ENCODE results near the gene GTPBP8.

The GTPBP8 gene

GRCh38 chr3:113013593-113013992 lies 22.8 kb downstream of the GTPBP8 start:
- no peak overlapping the region for H3K4me3 ChIP-seq (ENCODE audit: low read length)
- TF ChIP-seq, protein P1, sequence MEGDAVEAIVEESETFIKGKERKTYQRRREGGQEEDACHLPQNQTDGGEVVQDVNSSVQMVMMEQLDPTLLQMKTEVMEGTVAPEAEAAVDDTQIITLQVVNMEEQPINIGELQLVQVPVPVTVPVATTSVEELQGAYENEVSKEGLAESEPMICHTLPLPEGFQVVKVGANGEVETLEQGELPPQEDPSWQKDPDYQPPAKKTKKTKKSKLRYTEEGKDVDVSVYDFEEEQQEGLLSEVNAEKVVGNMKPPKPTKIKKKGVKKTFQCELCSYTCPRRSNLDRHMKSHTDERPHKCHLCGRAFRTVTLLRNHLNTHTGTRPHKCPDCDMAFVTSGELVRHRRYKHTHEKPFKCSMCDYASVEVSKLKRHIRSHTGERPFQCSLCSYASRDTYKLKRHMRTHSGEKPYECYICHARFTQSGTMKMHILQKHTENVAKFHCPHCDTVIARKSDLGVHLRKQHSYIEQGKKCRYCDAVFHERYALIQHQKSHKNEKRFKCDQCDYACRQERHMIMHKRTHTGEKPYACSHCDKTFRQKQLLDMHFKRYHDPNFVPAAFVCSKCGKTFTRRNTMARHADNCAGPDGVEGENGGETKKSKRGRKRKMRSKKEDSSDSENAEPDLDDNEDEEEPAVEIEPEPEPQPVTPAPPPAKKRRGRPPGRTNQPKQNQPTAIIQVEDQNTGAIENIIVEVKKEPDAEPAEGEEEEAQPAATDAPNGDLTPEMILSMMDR (conservative IDR thresholded peaks at IDR 0.05; ENCODE audit: low read length), result no peak
- DNase-seq (ENCODE audit: low read depth), result no peak

DNA sequence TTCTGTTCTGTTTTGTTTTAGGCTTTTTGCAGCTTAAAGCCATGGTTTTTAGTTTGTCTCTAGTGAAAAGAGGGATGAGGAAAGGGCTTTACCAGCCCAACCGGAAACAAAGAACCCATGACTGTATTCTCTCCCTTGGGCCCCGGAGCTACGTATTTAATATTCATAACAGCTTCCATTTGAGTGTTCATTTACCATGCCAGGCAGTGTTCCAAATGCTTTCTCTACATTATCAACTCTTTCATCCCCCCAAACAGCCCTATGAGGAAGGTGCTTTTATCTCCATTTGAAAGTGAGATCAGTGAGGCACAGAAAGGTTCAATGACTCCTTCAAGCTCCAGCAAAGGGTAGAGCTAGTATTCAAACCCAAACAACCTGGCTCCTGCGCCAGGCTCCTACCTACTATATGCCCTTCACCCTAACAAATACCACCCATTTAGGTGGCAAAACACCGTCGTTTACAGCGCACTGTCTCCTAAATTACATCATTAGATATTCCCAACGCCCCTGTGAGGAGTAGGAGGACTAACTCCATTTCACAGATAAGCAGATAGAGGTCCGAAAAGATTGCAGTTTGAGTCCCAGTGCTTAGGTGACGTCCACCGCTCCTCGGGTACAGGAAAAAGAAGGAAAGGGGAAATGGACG lies 27.9 kb downstream of the GTPBP8 start:
- TF ChIP-seq, protein P1 (conservative IDR thresholded peaks at IDR 0.05; ENCODE audit: low read length), result no peak

GRCh38 chr3:113019182-113020137 lies 28.7 kb downstream of the GTPBP8 start:
- TF ChIP-seq, protein P1 (conservative IDR thresholded peaks at IDR 0.05; ENCODE audit: low read length), result no peak
- peak overlapping the region; percentile 89 for H3K4me3 ChIP-seq (ENCODE audit: low read length)
- DNase-seq (ENCODE audit: low read depth), result peak; percentile 93

More for the DNA sequence above, 27.9 kb downstream of the GTPBP8 start:
- peak overlapping the region; percentile 89 for H3K4me3 ChIP-seq (ENCODE audit: low read length)
- peak; percentile 40 for DNase-seq (ENCODE audit: low read depth)

DNA sequence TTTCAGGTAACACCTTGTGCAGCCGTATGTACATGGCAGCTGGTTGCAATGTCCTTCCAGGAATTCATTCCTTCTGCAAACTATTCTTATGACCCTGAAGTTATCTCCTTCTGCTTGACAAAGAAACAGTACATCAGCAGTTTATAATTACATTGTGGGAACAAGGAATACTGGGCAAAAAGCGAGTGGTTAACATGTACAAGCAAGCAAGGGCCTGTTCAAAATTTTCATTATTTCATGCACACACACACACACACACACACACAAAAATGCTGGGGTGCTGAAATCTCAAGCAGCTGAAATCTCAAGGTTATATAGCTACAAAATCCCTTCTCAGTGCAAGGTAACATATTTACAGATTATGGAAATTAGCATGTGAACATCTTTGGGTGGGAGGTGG lies 30.7 kb downstream of the GTPBP8 start:
- DNase-seq (ENCODE audit: low read depth), result no peak
- TF ChIP-seq, protein P1 (conservative IDR thresholded peaks at IDR 0.05; ENCODE audit: low read length), result no peak
- H3K4me3 ChIP-seq (ENCODE audit: low read length), result no peak overlapping the region

- H3K4me3 ChIP-seq (ENCODE audit: low read length), result no peak overlapping the region
- DNase-seq (ENCODE audit: low read depth), result no peak
- TF ChIP-seq, protein P1 (conservative IDR thresholded peaks at IDR 0.05; ENCODE audit: low read length), result no peak
Measured at GRCh38 chr3:113034011-113034410, 43.2 kb downstream of the GTPBP8 start.

DNA sequence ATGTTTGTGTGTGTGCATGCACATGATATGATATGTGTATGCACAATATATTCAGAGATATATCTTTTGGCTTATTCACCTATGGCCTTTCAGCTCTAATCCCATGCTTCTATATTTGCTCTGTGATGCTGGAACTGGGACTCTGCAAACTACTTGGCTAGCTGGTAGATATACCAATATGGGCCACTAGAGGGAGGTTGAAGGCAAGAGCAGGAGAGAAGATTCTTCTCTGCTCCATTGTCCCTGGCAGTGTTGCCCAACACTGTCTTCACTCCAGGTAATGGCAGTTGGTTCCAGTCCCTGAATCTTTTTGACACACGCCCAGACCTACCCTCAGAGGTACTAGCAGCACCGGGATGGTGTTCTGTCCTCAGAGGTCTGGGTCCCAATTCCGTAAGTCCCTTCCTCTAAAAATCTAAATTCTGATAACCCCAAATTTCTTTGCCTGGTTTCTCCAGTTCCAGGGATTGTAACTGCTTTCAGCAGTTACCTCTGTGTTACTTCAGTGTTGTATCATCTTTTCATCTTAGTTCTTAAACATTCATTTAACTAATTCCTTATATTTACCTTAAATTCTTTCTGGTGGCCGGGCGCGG lies 44.7 kb downstream of the GTPBP8 start:
- TF ChIP-seq, protein P1 (conservative IDR thresholded peaks at IDR 0.05; ENCODE audit: low read length), result peak; percentile 97
- peak; percentile 69 for DNase-seq (ENCODE audit: low read depth)

More for the DNA sequence above, 44.7 kb downstream of the GTPBP8 start:
- H3K4me3 ChIP-seq (ENCODE audit: low read length), result no peak overlapping the region

All from AG10803 (cell line).